ENCODE measurements around the gene SMARCC2. TPM values are rescaled to one million over a fixed set of nuclear protein-coding genes. Genes with fewer than 3 reads are reported as not detected.

The SMARCC2 gene
- total and polyA plus RNA-seq, 2 of the 13 experiments (the other 11 are each of a cell fraction or from before 2014, with no cell fraction given): 21.3 to 24.1 TPM

- TF ChIP-seq E2F1 (CRISPR knock-in tag; IDR thresholded peaks at IDR 0.05): peak; percentile 71
- peak; percentile 81; the same call in 1 of the 2 replicates for TF ChIP-seq IRF2 (CRISPR knock-in tag; IDR thresholded peaks at IDR 0.05)
- TF ChIP-seq BRD4 (CRISPR knock-in tag; IDR thresholded peaks at IDR 0.05): 0 out of 2 replicates have a peak, but pooled peaks have one; percentile 56
- TF ChIP-seq ZNF629 (CRISPR knock-in tag; conservative IDR thresholded peaks at IDR 0.05): peak; percentile 29; the same call in 1 of the 2 replicates
- 0 out of 2 replicates have a peak, but pooled peaks have one; percentile 17 for TF ChIP-seq ZNF205 (CRISPR knock-in tag; IDR thresholded peaks at IDR 0.05)
- peak; percentile 96 for TF ChIP-seq ZNF574 (CRISPR knock-in tag; IDR thresholded peaks at IDR 0.05)
- 0 out of 2 replicates have a peak, but pooled peaks have one; percentile 54 for TF ChIP-seq BORCS8-MEF2B (CRISPR knock-in tag; IDR thresholded peaks at IDR 0.05)
- TF ChIP-seq FOXA3 (CRISPR knock-in tag; IDR thresholded peaks at IDR 0.05): peak; percentile 38; the same call in 1 of the 2 replicates
- TF ChIP-seq SMAD3 (CRISPR knock-in tag; IDR thresholded peaks at IDR 0.05): no peak; the same call in 1 of the 2 replicates
- TF ChIP-seq ZNF331 (CRISPR knock-in tag; IDR thresholded peaks at IDR 0.05): peak; percentile 78; the same call in 1 of the 2 replicates
- TF ChIP-seq THRA (CRISPR knock-in tag; IDR thresholded peaks at IDR 0.05; ENCODE audit: borderline replicate concordance): peak; percentile 25; the same call in 1 of the 2 replicates
- TF ChIP-seq KLF12 (CRISPR knock-in tag; IDR thresholded peaks at IDR 0.05; ENCODE audit: borderline replicate concordance): 0 out of 2 replicates have a peak, but pooled peaks have one; percentile 40
- TF ChIP-seq FOXK1 (CRISPR knock-in tag; IDR thresholded peaks at IDR 0.05; ENCODE audit: borderline replicate concordance, low read depth): peak; percentile 73; the same call in 1 of the 2 replicates
- TF ChIP-seq POGK (CRISPR knock-in tag; conservative IDR thresholded peaks at IDR 0.05): peak; percentile 42; the same call in 1 of the 2 replicates
- TF ChIP-seq PCBP1 (IDR thresholded peaks at IDR 0.05; ENCODE audit: borderline replicate concordance, low read depth, low read length): peak; percentile 96
- TF ChIP-seq SAP130 (CRISPR knock-in tag; IDR thresholded peaks at IDR 0.05; ENCODE audit: low read depth): peak; percentile 86
- no peak for TF ChIP-seq ZC3H4 (CRISPR knock-in tag; IDR thresholded peaks at IDR 0.05; ENCODE audit: borderline replicate concordance)
- TF ChIP-seq HOXD1 (CRISPR knock-in tag; IDR thresholded peaks at IDR 0.05): 0 out of 2 replicates have a peak, but pooled peaks have one; percentile 23
Observed at GRCh38 chr12:56152132-56152755, 37.0 kb downstream of the SMARCC2 start, which contains the start of gene MYL6B (continued).
